Activated effector memory CD4-positive, alpha-beta T cell treated with Interleukin-2 at 50 U/mL for 16 hours (primary cell): ENCODE results near the gene AKIP1.
A peak's percentile ranks its signal among the peaks of the same experiment; 100 is the strongest.
"Not testable (repeated sequence)": the region's sequence is repeated elsewhere in the genome, so short reads cannot be mapped to it uniquely, and the experiment has no call there.

Experiments used
- DNase-seq: peaks from one replicate; pipeline ENCODE4 v3.0.0-alpha.2; 2020

AKIP1 gene, protein sequence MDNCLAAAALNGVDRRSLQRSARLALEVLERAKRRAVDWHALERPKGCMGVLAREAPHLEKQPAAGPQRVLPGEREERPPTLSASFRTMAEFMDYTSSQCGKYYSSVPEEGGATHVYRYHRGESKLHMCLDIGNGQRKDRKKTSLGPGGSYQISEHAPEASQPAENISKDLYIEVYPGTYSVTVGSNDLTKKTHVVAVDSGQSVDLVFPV

DNA sequence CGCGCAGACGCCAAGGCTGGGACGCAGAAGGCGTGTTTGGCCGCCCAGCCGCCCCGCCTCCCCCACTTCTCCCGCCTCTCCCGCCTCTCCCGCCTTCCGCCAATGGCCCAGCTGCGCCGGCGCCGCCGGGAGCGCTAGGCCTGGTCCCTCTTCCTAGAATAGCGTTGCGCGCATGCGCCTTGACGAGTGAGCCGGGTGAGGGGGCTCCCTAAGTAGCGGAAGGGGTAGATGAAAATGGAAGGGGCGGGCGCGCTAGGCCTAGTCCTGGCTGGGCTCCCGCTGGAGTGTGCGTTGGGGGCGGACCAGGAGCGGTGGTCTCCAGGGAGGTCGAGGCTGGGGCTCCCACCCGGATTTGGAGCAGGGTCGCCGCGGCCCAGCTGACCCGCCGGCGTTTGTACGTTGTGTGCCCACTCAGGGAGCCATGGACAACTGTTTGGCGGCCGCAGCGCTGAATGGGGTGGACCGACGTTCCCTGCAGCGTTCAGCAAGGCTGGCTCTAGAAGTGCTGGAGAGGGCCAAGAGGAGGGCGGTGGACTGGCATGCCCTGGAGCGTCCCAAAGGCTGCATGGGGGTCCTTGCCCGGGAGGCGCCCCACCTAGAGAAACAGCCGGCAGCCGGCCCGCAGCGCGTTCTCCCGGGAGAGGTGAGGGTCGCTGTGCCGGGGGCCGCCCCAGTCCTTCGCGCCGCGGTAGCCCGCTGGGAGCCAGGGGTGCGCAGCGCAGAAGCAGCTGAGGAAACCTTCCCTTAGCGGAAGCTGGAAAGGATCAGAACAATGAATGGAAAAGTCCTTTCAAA is at the start of gene AKIP1:
AKIP1 (plus strand) TSS at position 161 of the 795 bp plus-strand sequence; CDS start at position 422, 261 bp downstream.
- DNase-seq = peak; percentile 58

DNA sequence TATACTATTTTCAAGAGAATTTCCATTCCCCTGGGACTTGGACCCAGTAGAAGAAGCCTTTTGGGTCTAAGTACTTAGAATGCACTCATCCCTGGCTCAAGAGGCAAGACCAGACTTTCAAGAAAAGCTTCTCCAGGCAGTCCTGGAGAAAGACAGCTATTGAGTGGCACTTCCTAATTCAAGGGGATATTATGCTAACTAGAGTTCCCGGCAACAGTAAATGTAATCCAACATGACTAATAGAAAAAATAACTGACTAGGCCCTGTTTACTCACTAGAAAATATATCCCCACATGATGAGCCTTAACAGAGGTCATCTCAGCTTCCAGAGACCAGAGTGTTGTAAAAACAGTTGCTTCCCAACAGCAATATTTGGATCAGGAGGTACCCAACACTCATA is 47.2 kb upstream of the AKIP1 start:
- DNase-seq = no peak

- no peak for DNase-seq
Measured at GRCh38 chr11:8865304-8865703, 45.7 kb upstream of the AKIP1 start.

GRCh38 chr11:8867035-8867434 is 44.0 kb upstream of the AKIP1 start:
- DNase-seq = no peak

GRCh38 chr11:8867931-8868631 is 42.9 kb upstream of the AKIP1 start:
- DNase-seq = no peak

DNA sequence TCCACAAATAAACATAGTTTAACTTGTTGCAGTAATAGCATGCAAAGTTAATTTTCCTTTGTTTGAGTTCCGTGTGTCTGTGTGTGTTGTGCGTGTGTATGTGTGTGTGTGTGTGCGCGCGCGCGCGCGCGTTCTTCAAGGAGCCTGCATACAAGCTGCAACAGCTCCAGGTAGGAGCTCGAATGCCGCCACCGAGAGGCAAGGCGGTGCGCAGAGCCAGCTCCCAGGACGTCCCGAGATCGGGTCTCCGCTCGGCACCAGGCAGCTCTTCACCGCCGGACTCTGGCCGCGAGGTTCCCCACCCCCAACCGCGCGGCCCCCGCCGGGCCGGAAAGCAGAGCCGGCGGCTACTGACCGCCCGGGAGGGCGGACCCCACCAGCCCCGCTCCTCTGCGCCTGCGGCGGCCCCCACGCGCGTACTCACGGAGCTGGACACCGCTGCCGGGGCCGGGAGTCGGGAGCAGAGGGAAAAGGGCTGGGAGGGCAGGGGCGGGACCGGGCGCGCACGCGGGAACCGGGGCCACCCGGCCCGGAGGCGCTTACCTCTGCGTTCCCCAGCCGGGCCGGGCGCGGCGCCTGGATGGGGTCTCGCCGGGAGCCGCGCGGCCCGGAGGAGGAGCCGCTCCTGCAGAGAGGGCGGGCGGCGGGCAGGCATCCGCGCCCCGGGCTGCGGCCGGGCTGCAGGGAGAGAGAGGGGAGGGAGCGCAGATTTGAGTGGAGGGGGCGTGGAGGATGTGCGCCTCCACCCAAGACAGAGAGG is 40.4 kb upstream of the AKIP1 start:
- DNase-seq = no peak

- DNase-seq = no peak
Measured at GRCh38 chr11:8871171-8871775, 39.7 kb upstream of the AKIP1 start.

GRCh38 chr11:8871962-8872361 is 39.0 kb upstream of the AKIP1 start:
- DNase-seq = no peak

DNA sequence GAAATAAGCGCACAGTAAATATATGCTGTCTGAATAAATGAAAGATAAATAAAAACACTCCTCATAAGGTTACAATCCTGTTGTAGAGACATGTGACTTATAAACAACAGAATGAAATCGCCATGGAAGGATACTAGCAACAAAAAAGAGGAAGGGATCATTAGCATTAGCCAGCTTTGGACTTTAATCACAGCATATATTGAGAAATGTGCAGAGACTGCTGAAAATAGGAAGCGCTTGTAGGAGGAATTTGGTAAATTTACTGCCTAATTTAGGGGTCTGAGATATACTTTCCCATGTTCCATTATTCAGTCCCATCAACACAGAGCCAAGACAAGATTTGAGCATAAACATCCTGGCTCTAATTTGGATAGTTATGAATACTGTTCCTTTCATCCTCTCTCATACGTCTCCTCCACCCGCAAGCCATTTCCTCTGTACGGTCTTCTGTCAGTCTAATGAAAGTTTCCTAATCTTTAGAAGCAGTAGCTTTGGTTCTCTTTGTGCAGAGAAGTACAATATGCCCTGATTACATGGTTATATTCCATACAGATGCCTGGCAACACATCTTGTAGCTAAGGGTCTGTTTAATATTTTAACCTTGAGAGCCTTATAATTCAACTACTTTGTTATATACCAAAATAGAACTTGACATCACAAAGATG is 37.1 kb upstream of the AKIP1 start:
- DNase-seq = no peak

DNA sequence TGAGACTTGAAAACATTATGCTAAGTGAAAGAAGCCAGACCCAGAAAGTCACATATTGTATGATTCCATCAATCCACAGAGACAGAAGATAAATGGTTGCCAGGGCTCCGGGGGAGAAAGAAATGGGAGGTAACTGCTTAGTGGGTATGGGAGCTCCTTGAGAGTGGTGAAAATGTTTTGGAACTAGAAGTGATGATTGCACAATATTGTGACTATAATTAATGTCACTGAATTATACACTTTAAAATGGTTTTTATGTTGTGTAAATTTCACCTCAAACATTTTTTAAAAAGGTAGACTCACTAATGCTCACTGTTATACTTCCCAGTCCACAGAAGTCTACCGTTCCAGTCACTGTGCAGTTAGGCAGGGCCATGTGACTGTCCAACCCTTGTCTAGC is 32.2 kb upstream of the AKIP1 start:
- DNase-seq = no peak

DNA sequence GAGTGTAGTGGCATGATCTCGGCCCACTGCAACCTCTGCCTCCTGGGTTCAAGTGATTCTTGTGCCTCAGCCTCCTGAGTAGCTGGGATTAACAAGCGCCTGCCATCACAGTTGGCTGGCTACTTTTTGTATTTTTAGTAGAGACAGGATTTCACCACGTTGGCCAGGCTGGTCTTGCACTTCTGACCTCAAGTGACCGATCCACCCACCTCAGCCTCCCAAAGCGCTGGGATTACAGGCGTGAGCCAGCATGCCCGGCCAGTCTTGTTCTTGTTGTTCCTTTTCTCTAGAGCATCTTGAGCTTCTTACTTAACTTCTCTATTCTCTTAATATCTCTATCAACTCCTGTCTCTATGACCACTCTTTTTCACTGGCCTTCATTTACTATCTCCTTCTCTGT is 29.4 kb upstream of the AKIP1 start:
- not testable (repeated sequence) for DNase-seq

DNA sequence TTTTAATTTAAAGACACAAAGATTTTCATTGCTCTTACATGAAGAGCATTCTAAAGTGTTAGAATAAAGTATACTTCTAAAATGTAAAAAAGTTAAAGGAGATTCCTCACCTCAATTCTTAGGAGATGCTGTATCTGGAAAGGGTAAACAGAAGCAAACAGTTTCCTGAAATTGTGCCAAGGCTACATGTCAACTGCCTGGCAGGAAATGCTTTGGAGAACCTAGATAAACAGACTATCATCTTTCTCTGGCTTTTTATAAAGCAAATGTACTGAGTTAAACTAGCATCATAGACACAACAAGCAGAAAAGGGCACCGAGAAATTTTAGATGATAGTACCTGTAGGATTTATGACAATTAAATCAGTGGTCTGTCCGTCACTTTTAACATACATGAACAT is 24.7 kb upstream of the AKIP1 start:
- no peak for DNase-seq

DNA sequence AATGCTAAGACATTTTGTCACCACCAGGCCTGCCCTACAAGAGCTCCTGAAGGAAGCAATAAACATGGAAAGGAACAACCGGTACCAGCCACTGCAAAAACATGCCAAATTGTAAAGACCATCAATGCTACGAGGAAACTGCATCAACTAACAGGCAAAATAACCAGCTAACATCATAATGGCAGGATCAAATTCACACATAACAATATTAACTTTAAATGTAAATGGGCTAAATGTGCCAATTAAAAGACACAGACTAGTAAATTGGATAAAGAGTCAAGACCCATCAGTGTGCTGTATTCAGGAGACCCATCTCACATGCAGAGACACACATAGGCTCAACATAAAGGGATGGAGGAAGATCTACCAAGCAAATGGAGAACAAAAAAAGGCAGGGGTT is 19.8 kb upstream of the AKIP1 start:
- not testable (repeated sequence) for DNase-seq

DNA sequence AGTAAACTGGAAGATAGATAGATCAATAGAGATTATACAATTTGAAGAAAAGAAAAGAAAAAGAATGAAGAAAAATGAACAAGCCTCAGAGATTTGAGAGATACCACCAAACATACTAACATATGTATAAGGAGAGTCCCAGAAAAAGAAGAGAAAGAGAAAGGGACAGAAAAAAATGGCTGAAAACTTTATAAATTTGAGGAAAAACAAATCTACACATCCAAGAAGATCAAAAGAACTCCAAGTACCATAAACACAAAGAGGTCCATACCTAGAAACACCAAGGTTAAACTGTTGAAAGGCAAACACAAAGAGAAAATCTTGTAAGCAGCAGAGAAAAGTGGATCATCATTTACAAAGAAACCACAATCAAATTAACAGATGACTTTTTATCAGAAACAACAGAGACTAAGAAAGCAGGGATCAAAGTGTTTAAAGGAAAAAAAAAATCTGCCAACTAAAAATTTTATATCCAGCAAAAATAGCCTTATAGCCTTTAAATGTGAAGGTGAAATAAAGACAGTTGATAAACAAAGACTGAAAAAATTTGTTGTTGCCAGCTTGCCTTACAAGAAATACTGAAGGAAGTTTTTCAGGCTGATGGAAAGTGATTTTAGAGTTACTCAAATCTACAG is 11.8 kb upstream of the AKIP1 start:
- DNase-seq = no peak

GRCh38 chr11:8905528-8906165 is 5.3 kb upstream of the AKIP1 start:
- no peak for DNase-seq

- no peak for DNase-seq
Measured at GRCh38 chr11:8907116-8907515, 3.9 kb upstream of the AKIP1 start.

GRCh38 chr11:8908099-8908498 is 2.9 kb upstream of the AKIP1 start:
- no peak for DNase-seq

- DNase-seq = no peak
Measured at GRCh38 chr11:8910649-8911026, 351 bp upstream of the AKIP1 start.

GRCh38 chr11:8913961-8914660 is 3.1 kb downstream of the AKIP1 start:
- DNase-seq = peak; percentile 24

- no peak for DNase-seq
Measured at GRCh38 chr11:8914661-8915018, 3.7 kb downstream of the AKIP1 start.
